ENCODE results near the gene DUXA. TPM values are rescaled to one million over a fixed set of nuclear protein-coding genes. Genes with fewer than 3 reads are reported as not detected.

Gene DUXA
- polyA plus RNA-seq, 3 donors = not detected

GRCh38 chr19:57161985-57162539, 5.2 kb downstream of the DUXA start:
- Mint-ChIP-seq H3K27ac (no peak overlapping the region), H3K27me3 (ENCODE audit: low read depth in 3 of 3) (peaks cover 0 to 2% (median 1%) of the 10 kb centered on the region in 3 donors), H3K36me3 (no peaks in the 10 kb centered on the region), H3K4me1 (no peaks in the 10 kb centered on the region), H3K4me3 (no peak overlapping the region), H3K9me3 (peaks cover 35 to 79% (median 71%) of the 10 kb centered on the region in 7 donors)
- no peaks in the 10 kb centered on the region for H3K4me1 ChIP-seq (ENCODE audit: control insufficient read depth in 1 of 2, insufficient read depth in 2 of 2, low read length in 2 of 2)
- no peak for DNase-seq
- H3K36me3 ChIP-seq (replicated peaks in 1 of 2; ENCODE audit: control insufficient read depth in 1 of 2, insufficient read depth in 2 of 2, low read length in 2 of 2) = no peaks in the 10 kb centered on the region
- intact Hi-C loops (cut with micrococcal nuclease) = no loop called here
- no peak overlapping the region for H3K4me2 ChIP-seq (replicated peaks; ENCODE audit: extremely low read depth, low read length, poor library complexity, severe bottlenecking)
- TF ChIP-seq, protein P1, sequence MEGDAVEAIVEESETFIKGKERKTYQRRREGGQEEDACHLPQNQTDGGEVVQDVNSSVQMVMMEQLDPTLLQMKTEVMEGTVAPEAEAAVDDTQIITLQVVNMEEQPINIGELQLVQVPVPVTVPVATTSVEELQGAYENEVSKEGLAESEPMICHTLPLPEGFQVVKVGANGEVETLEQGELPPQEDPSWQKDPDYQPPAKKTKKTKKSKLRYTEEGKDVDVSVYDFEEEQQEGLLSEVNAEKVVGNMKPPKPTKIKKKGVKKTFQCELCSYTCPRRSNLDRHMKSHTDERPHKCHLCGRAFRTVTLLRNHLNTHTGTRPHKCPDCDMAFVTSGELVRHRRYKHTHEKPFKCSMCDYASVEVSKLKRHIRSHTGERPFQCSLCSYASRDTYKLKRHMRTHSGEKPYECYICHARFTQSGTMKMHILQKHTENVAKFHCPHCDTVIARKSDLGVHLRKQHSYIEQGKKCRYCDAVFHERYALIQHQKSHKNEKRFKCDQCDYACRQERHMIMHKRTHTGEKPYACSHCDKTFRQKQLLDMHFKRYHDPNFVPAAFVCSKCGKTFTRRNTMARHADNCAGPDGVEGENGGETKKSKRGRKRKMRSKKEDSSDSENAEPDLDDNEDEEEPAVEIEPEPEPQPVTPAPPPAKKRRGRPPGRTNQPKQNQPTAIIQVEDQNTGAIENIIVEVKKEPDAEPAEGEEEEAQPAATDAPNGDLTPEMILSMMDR (IDR thresholded peaks at IDR 0.05) = no peak
- no peaks in the 10 kb centered on the region for H3K79me2 ChIP-seq (ENCODE audit: insufficient read depth, low read length)
- WGBS (ENCODE audit: insufficient coverage) = 90% methylated on average over 4 of the region's 5 CpGs
- H3K9me3 ChIP-seq (replicated peaks in 1 of 2; ENCODE audit: control insufficient read depth in 1 of 2, insufficient read depth in 1 of 2, low read length in 2 of 2) = peaks cover 46 to 68% of the 10 kb centered on the region in 2 donors
- H4K20me1 ChIP-seq (ENCODE audit: insufficient read depth, low read length) = no peaks in the 10 kb centered on the region
- H3K9ac ChIP-seq (ENCODE audit: insufficient read depth, low read length, poor library complexity, severe bottlenecking) = no peak overlapping the region
- no peak overlapping the region for H3K4me3 ChIP-seq (replicated peaks in 1 of 3; ENCODE audit: low read depth in 2 of 3, low read length in 3 of 3)
- no peak overlapping the region for H2AFZ ChIP-seq (ENCODE audit: insufficient read depth, low read depth, low read length, poor library complexity, severe bottlenecking)
- H3K27ac ChIP-seq (ENCODE audit: low read depth in 1 of 2, low read length in 2 of 2) = no peak overlapping the region
- H3K27me3 ChIP-seq (ENCODE audit: control insufficient read depth in 2 of 2, insufficient read depth in 2 of 2, low read length in 2 of 2) = no peaks in the 10 kb centered on the region

GRCh38 chr19:57152921-57153320, 14.4 kb downstream of the DUXA start:
- Histone ChIP-seq H3K9me3 (replicated peaks in 1 of 2; ENCODE audit: control insufficient read depth in 1 of 2, insufficient read depth in 1 of 2, low read length in 2 of 2) (peaks cover 59 to 66% of the 10 kb centered on the region in 2 donors), H3K79me2 (ENCODE audit: insufficient read depth, low read length) (no peaks in the 10 kb centered on the region), H2AFZ (ENCODE audit: insufficient read depth, low read depth, low read length, poor library complexity, severe bottlenecking) (no peak overlapping the region), H4K20me1 (ENCODE audit: insufficient read depth, low read length) (no peaks in the 10 kb centered on the region), H3K4me2 (replicated peaks; ENCODE audit: extremely low read depth, low read length, poor library complexity, severe bottlenecking) (no peak overlapping the region), H3K27me3 (ENCODE audit: control insufficient read depth in 2 of 2, insufficient read depth in 2 of 2, low read length in 2 of 2) (no peaks in the 10 kb centered on the region), H3K36me3 (replicated peaks in 1 of 2; ENCODE audit: control insufficient read depth in 1 of 2, insufficient read depth in 2 of 2, low read length in 2 of 2) (no peaks in the 10 kb centered on the region), H3K9ac (ENCODE audit: insufficient read depth, low read length, poor library complexity, severe bottlenecking) (no peak overlapping the region), H3K27ac (ENCODE audit: low read depth in 1 of 2, low read length in 2 of 2) (no peak overlapping the region), H3K4me3 (replicated peaks in 1 of 3; ENCODE audit: low read depth in 2 of 3, low read length in 3 of 3) (no peak overlapping the region), H3K4me1 (ENCODE audit: control insufficient read depth in 1 of 2, insufficient read depth in 2 of 2, low read length in 2 of 2) (no peaks in the 10 kb centered on the region)
- Mint-ChIP-seq H3K4me1 (no peaks in the 10 kb centered on the region), H3K9me3 (peaks cover 28 to 77% (median 68%) of the 10 kb centered on the region in 7 donors), H3K36me3 (no peaks in the 10 kb centered on the region), H3K27me3 (ENCODE audit: low read depth in 3 of 3) (no peaks in the 10 kb centered on the region), H3K27ac (no peak overlapping the region), H3K4me3 (no peak overlapping the region)
- intact Hi-C loops (cut with micrococcal nuclease) = no loop called here
- WGBS (ENCODE audit: insufficient coverage) = no CpG with 5 or more reads among the region's 5 CpGs
- no peak for DNase-seq
- TF ChIP-seq, protein P1 (IDR thresholded peaks at IDR 0.05) = no peak
